Natural killer cell treated with Interleukin-12 subunit alpha and Interleukin-12 subunit beta and Interleukin-15 and Interleukin-18, amount 100 ng/mL, for 72 hours (primary cell): Measurements from ENCODE around the gene CD40. TPM values are rescaled to one million over a fixed set of nuclear protein-coding genes. Genes with fewer than 3 reads are reported as not detected.

Experiments used
- ATAC-seq, 2 donors: fragments of 150-1000 bp; cut with Tn5 transposase in 1 of 2; sonication (Bioruptor Pico), chemical (Tn5 transposase) in 1 of 2; 2 replicates each; pipeline ENCODE4 v1.10.0; 2021
- DNase-seq: peaks from one replicate; pipeline ENCODE4 v3.0.0; 2022; ENCODE audit warnings: low spot score
- H3K27ac Mint-ChIP-seq, 2 donors: 1 replicate in 1 of 2; 2 replicates in 1 of 2; pipeline ENCODE4 v1.8.0; 2022; ENCODE audit warnings: mixed read lengths in 2 of 2, mild to moderate bottlenecking in 1 of 2, moderate library complexity in 1 of 2
- H3K27me3 Mint-ChIP-seq, 2 donors: 1 replicate in 1 of 2; 2 replicates in 1 of 2; pipeline ENCODE4 v1.8.0; 2022; ENCODE audit warnings: mixed read lengths in 2 of 2
- H3K36me3 Mint-ChIP-seq: one replicate; pipeline ENCODE4 v1.8.0; 2022; ENCODE audit warnings: mixed read lengths
- H3K4me1 Mint-ChIP-seq, 2 donors: 1 replicate in 1 of 2; 2 replicates in 1 of 2; pipeline ENCODE4 v1.8.0; 2022; ENCODE audit warnings: low read depth in 2 of 2, mixed read lengths in 2 of 2, mild to moderate bottlenecking in 1 of 2
- H3K4me3 Mint-ChIP-seq: one replicate; pipeline ENCODE4 v1.8.0; 2022; ENCODE audit warnings: mixed read lengths
- H3K9me3 Mint-ChIP-seq: 2 replicates; pipeline ENCODE4 v1.8.0; 2022; ENCODE audit warnings: mixed read lengths
- total RNA-seq, 2 donors: library from RNA; stranded (reverse); gene quantifications; one replicate each; pipeline ENCODE4 v1.2.3, GENCODE V29; 2022

The CD40 gene
- total RNA-seq, 2 donors from 2014 or later, result 6.7 to 32.7 TPM

GRCh38 chr20:46152824-46153586 is 34.9 kb downstream of the CD40 start:
- Mint-ChIP-seq H3K27ac (no peak overlapping the region), H3K27me3 (peaks cover 12 to 14% of the 10 kb centered on the region in 2 donors), H3K9me3 (no peaks in the 10 kb centered on the region), H3K4me1 (no peaks in the 10 kb centered on the region), H3K4me3 (no peak overlapping the region), H3K36me3 (no peaks in the 10 kb centered on the region)
- DNase-seq, result no peak
- ATAC-seq, result no peak

DNA sequence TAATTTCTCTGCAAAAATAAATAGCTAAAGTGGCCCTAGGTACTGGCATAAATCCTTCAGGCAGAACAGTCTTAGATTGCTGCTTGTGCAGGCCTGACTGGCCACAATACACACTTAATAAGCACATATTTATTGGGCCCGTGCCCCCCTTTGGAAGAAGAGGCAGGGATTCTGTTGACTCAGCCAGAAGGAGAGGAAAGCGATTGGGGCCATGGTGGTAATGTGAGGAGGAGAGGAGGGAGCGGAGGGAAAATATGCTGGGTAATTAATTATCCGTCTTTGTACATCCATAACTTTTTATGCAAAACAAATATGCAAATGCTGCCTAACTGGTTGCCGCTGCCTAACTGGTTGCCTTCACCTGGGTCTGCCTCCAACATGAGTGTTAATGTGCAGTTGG is 36.2 kb downstream of the CD40 start:
- Mint-ChIP-seq H3K9me3 (no peaks in the 10 kb centered on the region), H3K27me3 (peaks cover 13 to 18% of the 10 kb centered on the region in 2 donors), H3K27ac (no peak overlapping the region), H3K4me3 (no peak overlapping the region), H3K36me3 (no peaks in the 10 kb centered on the region), H3K4me1 (no peaks in the 10 kb centered on the region)
- no peak for DNase-seq
- no peak for ATAC-seq

DNA sequence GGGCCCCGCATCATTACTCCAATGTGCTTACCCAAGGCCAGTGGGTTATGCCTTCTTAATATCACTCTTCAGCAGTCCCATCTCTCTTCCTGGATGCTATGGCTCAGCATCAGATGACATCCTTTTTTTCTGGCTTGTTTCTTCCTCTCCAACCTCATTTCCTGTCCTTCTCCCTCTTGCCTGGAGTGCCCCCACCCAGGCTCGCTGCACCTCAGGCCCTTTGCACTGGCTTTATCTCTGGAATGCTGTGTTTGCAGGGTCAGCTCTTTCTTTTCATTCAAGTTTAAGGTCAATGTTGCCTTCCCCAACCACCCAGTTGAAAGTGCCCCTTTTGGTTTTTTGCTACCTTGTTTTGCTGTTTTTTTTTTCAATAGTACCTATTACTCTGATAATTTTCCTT is 36.7 kb downstream of the CD40 start:
- H3K36me3 Mint-ChIP-seq, result no peaks in the 10 kb centered on the region
- no peaks in the 10 kb centered on the region for H3K4me1 Mint-ChIP-seq
- no peak overlapping the region for H3K27ac Mint-ChIP-seq
- H3K4me3 Mint-ChIP-seq, result no peak overlapping the region
- H3K27me3 Mint-ChIP-seq, result peaks cover 15 to 18% of the 10 kb centered on the region in 2 donors
- no peaks in the 10 kb centered on the region for H3K9me3 Mint-ChIP-seq
- DNase-seq, result no peak
- ATAC-seq, result no peak

- no peak overlapping the region for H3K4me3 Mint-ChIP-seq
- no peaks in the 10 kb centered on the region for H3K36me3 Mint-ChIP-seq
- DNase-seq (no peak), ATAC-seq (no peak)
- no peak overlapping the region for H3K27ac Mint-ChIP-seq
- H3K9me3 Mint-ChIP-seq, result no peaks in the 10 kb centered on the region
- H3K4me1 Mint-ChIP-seq, result no peaks in the 10 kb centered on the region
- H3K27me3 Mint-ChIP-seq, result peaks cover 16 to 18% of the 10 kb centered on the region in 2 donors
Measured at GRCh38 chr20:46156065-46156464, 38.0 kb downstream of the CD40 start.

- H3K27ac Mint-ChIP-seq, result no peak overlapping the region
- H3K4me1 Mint-ChIP-seq, result no peaks in the 10 kb centered on the region
- peaks cover 18 to 23% of the 10 kb centered on the region in 2 donors for H3K27me3 Mint-ChIP-seq
- H3K4me3 Mint-ChIP-seq, result no peak overlapping the region
- DNase-seq (no peak), ATAC-seq (no peak)
- no peaks in the 10 kb centered on the region for H3K36me3 Mint-ChIP-seq
- no peaks in the 10 kb centered on the region for H3K9me3 Mint-ChIP-seq
Measured at GRCh38 chr20:46157076-46157592, 39.0 kb downstream of the CD40 start.

GRCh38 chr20:46157625-46158024 is 39.5 kb downstream of the CD40 start:
- no peaks in the 10 kb centered on the region for H3K4me1 Mint-ChIP-seq
- peaks cover 18 to 28% of the 10 kb centered on the region in 2 donors for H3K27me3 Mint-ChIP-seq
- no peak for DNase-seq
- ATAC-seq, result no peak
- no peaks in the 10 kb centered on the region for H3K9me3 Mint-ChIP-seq
- no peak overlapping the region for H3K27ac Mint-ChIP-seq
- no peaks in the 10 kb centered on the region for H3K36me3 Mint-ChIP-seq
- H3K4me3 Mint-ChIP-seq, result no peak overlapping the region

- Mint-ChIP-seq H3K36me3 (no peaks in the 10 kb centered on the region), H3K4me1 (no peaks in the 10 kb centered on the region), H3K27ac (no peak overlapping the region), H3K9me3 (no peaks in the 10 kb centered on the region), H3K27me3 (peaks cover 18 to 30% of the 10 kb centered on the region in 2 donors), H3K4me3 (no peak overlapping the region)
- no peak for DNase-seq
- ATAC-seq, result no peak
Measured at GRCh38 chr20:46158476-46158987, 40.4 kb downstream of the CD40 start.

DNA sequence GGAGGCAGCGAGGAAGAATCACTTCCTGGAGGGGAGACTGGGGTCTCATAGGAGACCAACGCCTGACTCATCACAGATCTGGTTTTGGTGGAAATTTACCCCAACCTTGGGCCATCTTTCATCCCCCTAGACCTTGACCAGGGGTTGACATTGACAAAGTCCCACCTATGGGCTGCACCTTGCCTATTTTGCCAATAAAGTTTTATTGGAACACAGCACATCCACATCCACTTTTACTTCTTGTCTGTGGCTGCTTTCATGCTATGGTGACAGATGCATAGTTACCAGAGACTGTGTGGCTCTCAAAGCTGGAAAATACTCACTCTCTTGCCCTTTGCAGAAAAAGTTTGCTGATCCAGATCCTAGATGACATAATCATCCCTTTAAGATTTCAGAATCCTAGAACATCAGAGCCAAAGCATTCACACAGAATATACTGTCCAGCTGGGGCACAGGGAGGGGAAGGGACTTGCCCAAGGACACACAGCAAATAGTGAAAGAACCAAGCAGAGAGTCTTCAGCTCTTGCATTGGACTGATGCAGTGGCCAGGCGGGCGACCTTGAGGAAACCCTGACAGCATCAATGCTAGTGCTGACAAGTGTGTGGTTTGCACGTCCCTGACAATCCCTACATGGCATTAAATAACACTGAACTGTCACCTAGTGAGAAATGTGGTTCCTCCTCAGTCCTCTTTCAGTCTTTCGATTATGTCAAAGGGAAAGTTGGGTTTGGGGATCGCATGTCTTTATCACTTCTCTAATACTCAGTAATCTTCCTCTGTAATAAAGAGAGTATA is 41.2 kb downstream of the CD40 start:
- DNase-seq, result no peak

DNA sequence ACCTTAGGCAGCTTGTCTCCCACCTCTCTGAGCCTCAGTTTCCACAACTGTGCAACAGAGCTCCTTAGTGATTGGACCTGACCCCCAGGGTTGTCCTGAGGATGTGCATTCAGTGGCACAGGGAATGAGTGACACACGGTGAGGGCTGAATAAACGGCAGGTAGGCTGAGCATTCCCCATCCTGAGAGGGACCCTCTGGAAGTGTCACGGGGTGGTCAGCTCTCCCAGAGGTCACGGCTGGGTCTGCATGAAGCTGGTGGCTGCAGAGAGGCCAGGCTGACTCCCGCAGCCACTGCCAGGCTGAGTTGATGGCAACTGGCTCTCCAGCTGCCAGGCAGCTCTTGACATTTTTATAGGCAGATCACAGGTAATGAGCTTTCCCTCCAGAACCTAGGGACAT is 42.5 kb downstream of the CD40 start:
- Mint-ChIP-seq H3K36me3 (no peaks in the 10 kb centered on the region), H3K9me3 (no peaks in the 10 kb centered on the region), H3K27ac (no peak overlapping the region), H3K4me1 (no peaks in the 10 kb centered on the region), H3K27me3 (peaks cover 14 to 33% of the 10 kb centered on the region in 2 donors), H3K4me3 (no peak overlapping the region)
- DNase-seq, result no peak
- no peak for ATAC-seq

More for the DNA sequence above, 41.2 kb downstream of the CD40 start:
- Mint-ChIP-seq H3K27ac (no peak overlapping the region), H3K4me3 (no peak overlapping the region), H3K9me3 (no peaks in the 10 kb centered on the region), H3K4me1 (no peaks in the 10 kb centered on the region), H3K27me3 (peaks cover 16 to 37% of the 10 kb centered on the region in 2 donors), H3K36me3 (no peaks in the 10 kb centered on the region)
- no peak for ATAC-seq

DNA sequence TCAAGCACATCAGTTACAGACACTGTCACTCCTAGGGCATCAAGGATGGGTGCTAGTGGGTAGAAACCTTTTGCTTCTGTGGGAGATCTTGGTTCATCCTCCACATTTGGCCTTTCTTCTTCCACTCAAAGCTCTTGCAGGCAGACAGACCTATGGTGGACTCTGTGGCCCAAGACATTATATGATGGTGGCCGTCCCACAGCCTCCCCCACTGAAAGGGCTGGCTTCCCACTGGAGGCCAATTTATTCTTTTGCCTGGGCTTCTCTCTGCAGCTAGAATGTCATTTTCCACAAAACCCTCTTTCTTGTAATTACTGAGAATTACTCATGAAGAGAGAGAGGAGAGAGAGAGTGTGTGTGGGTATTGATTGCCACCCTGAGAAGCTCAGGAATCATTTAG is 43.8 kb downstream of the CD40 start:
- no peak for DNase-seq
- no peak for ATAC-seq
- peaks cover 23 to 41% of the 10 kb centered on the region in 2 donors for H3K27me3 Mint-ChIP-seq
- H3K36me3 Mint-ChIP-seq, result no peaks in the 10 kb centered on the region
- no peak overlapping the region for H3K4me3 Mint-ChIP-seq
- no peaks in the 10 kb centered on the region for H3K9me3 Mint-ChIP-seq
- H3K4me1 Mint-ChIP-seq, result no peaks in the 10 kb centered on the region
- H3K27ac Mint-ChIP-seq, result no peak overlapping the region

GRCh38 chr20:46164254-46164653 is 46.1 kb downstream of the CD40 start:
- H3K27me3 Mint-ChIP-seq, result peaks cover 30 to 37% of the 10 kb centered on the region in 2 donors
- ATAC-seq, result no peak

GRCh38 chr20:46167080-46167479 is 49.0 kb downstream of the CD40 start:
- H3K4me1 Mint-ChIP-seq, result no peaks in the 10 kb centered on the region
- H3K4me3 Mint-ChIP-seq, result no peak overlapping the region
- no peaks in the 10 kb centered on the region for H3K36me3 Mint-ChIP-seq
- H3K27ac Mint-ChIP-seq, result no peak overlapping the region
- DNase-seq (no peak), ATAC-seq (no peak)
- peaks cover 39 to 50% of the 10 kb centered on the region in 2 donors for H3K27me3 Mint-ChIP-seq
- no peaks in the 10 kb centered on the region for H3K9me3 Mint-ChIP-seq

More at GRCh38 chr20:46164254-46164653, 46.1 kb downstream of the CD40 start:
- Mint-ChIP-seq H3K9me3 (no peaks in the 10 kb centered on the region), H3K4me3 (no peak overlapping the region), H3K36me3 (no peaks in the 10 kb centered on the region), H3K27ac (no peak overlapping the region), H3K4me1 (no peaks in the 10 kb centered on the region)
- DNase-seq, result no peak

GRCh38 chr20:46168438-46168837 is 50.3 kb downstream of the CD40 start:
- Mint-ChIP-seq H3K27me3 (peaks cover 45 to 52% of the 10 kb centered on the region in 2 donors), H3K4me3 (no peak overlapping the region), H3K36me3 (no peaks in the 10 kb centered on the region), H3K4me1 (no peaks in the 10 kb centered on the region), H3K9me3 (no peaks in the 10 kb centered on the region), H3K27ac (no peak overlapping the region)
- no peak for ATAC-seq
- DNase-seq, result no peak
